SK-N-SH treated with all-trans-retinoic acid at 6 μM for 48 hours (cell line): ENCODE data around the gene TAOK3.

Source experiments
- CSDC2 ChIP-seq: fragments of 250-450 bp; sonication (Bioruptor Pico); IDR thresholded peaks from 2 replicates; pipeline ENCODE4 v1.5.0; 2020; ENCODE audit warnings: mild to moderate bottlenecking, moderate library complexity
- CSRNP3 ChIP-seq: fragments of 250-450 bp; sonication (Bioruptor Pico); IDR thresholded peaks from 2 replicates; pipeline ENCODE4 v1.5.1; 2021; ENCODE audit warnings: mild to moderate bottlenecking, moderate library complexity
- ESRRG ChIP-seq: fragments of 250-450 bp; sonication (Bioruptor Pico); IDR thresholded peaks from 2 replicates; pipeline ENCODE4 v1.6.1; 2021; ENCODE audit warnings: mild to moderate bottlenecking
- PATZ1 ChIP-seq: fragments of 250-450 bp; sonication (Bioruptor Pico); IDR thresholded peaks from 2 replicates; pipeline ENCODE4 v1.8.0; 2020; ENCODE audit warnings: mild to moderate bottlenecking, moderate library complexity, borderline replicate concordance
- POU6F1 ChIP-seq: fragments of 250-450 bp; sonication (Bioruptor Pico); IDR thresholded peaks from 2 replicates; pipeline ENCODE4 v1.8.0; 2021; ENCODE audit warnings: low read depth, mild to moderate bottlenecking, moderate library complexity, borderline replicate concordance
- RARB ChIP-seq: fragments of 250-450 bp; sonication (Bioruptor Pico); IDR thresholded peaks from 2 replicates; pipeline ENCODE4 v1.8.0; 2021; ENCODE audit warnings: mild to moderate bottlenecking, moderate library complexity
- TCF4 ChIP-seq: fragments of 250-450 bp; sonication (Bioruptor Pico); IDR thresholded peaks from 2 replicates; pipeline ENCODE4 v1.8.0; 2021; ENCODE audit warnings: mild to moderate bottlenecking, moderate library complexity, borderline replicate concordance
- ZFP3 ChIP-seq: fragments of 250-450 bp; sonication (Bioruptor Pico); IDR thresholded peaks from 2 replicates; pipeline ENCODE4 v1.5.0; 2020; ENCODE audit warnings: mild to moderate bottlenecking, moderate library complexity

GRCh38 chr12:118404876-118405521, 32.3 kb upstream of the TAOK3 start:
- TF ChIP-seq POU6F1: no peak
- TF ChIP-seq CSRNP3 (CRISPR knock-in tag): no peak
- TF ChIP-seq PATZ1 (CRISPR knock-in tag): no peak
- TF ChIP-seq ZFP3 (CRISPR knock-in tag): no peak
- no peak for TF ChIP-seq TCF4 (CRISPR knock-in tag)
- no peak for TF ChIP-seq ESRRG
- no peak for TF ChIP-seq RARB (CRISPR knock-in tag)
- no peak for TF ChIP-seq CSDC2
